IMR-90 (cell line): ENCODE measurements around the gene DGKE. TPM values are rescaled to one million over a fixed set of nuclear protein-coding genes. Genes with fewer than 3 reads are reported as not detected.
A peak's percentile ranks its signal among the peaks of the same experiment; 100 is the strongest.

Experiments
- ATAC-seq: fragments of 200-7000 bp; cut with Tn5 transposase; 2 replicates; pipeline ENCODE4 v1.9.1; 2020; ENCODE audit warnings: low read depth, mild to moderate bottlenecking, moderate library complexity
- BruUV-seq: library from RNA; stranded (reverse); fragments of 400-500 nt; replicated peaks from 2 replicates; lab custom pipeline; 2021; lab: Mats Ljungman, UMichigan
- CTCF ChIA-PET: fragments of 300-600 bp; formaldehyde crosslinking; extraction: SDS; loops from one replicate; lab custom pipeline; 2021; ENCODE audit warnings: antibody characterized with exemption; lab: Yijun Ruan, JAX
- POLR2A ChIA-PET: fragments of 300-600 bp; sonication (Branson Sonifier 250); formaldehyde crosslinking; loops from one replicate; lab custom pipeline; 2022; ENCODE audit warnings: antibody characterized with exemption; ENCODE audit not compliant: unreplicated experiment; lab: Charles Lee
- DNase-seq: peaks from one replicate; pipeline ENCODE4 v3.0.0; 2013
- H2AFZ ChIP-seq: replicated peaks from 2 replicates; pipeline ENCODE3; 2013; ENCODE audit warnings: low read length, mild to moderate bottlenecking; ENCODE audit not compliant: poor library complexity
- H2AK5ac ChIP-seq: 2 replicates; pipeline ENCODE4 v1.6.1; 2013; ENCODE audit warnings: low read depth, low read length, inconsistent platforms
- H2AK9ac ChIP-seq: replicated peaks from 2 replicates; pipeline ENCODE3; 2013; ENCODE audit warnings: mild to moderate bottlenecking, low read depth, low read length, moderate library complexity; ENCODE audit not compliant: poor library complexity
- H2BK120ac ChIP-seq: 2 replicates; pipeline ENCODE4 v1.6.1; 2013; ENCODE audit warnings: low read depth, low read length, inconsistent platforms
- H2BK15ac ChIP-seq: 3 replicates; pipeline ENCODE4 v1.6.1; 2013; ENCODE audit warnings: low read depth, low read length, inconsistent platforms
- H2BK20ac ChIP-seq: 2 replicates; pipeline ENCODE4 v1.6.1; 2013; ENCODE audit warnings: low read depth, mild to moderate bottlenecking, inconsistent platforms, low read length, moderate library complexity
- H2BK5ac ChIP-seq: 2 replicates; pipeline ENCODE4 v1.6.1; 2013; ENCODE audit warnings: mild to moderate bottlenecking, low read depth, low read length, inconsistent platforms; ENCODE audit not compliant: poor library complexity, severe bottlenecking
- H3K14ac ChIP-seq: replicated peaks from 2 replicates; pipeline ENCODE4 v1.6.1; 2013; ENCODE audit warnings: low read depth, low read length, inconsistent platforms
- H3K18ac ChIP-seq: 2 replicates; pipeline ENCODE4 v1.6.1; 2013; ENCODE audit warnings: low read depth, low read length, control low read depth
- H3K23ac ChIP-seq: 2 replicates; pipeline ENCODE4 v1.6.1; 2013; ENCODE audit warnings: low read depth, low read length, inconsistent platforms
- H3K27ac ChIP-seq: 2 replicates; pipeline ENCODE4 v1.5.1; 2013; ENCODE audit warnings: mild to moderate bottlenecking, control low read depth, low read length; ENCODE audit not compliant: insufficient read depth
- H3K27me3 ChIP-seq: 2 replicates; pipeline ENCODE4 v1.6.1; 2013; ENCODE audit warnings: low read length; ENCODE audit not compliant: control insufficient read depth, insufficient read depth
- H3K36me3 ChIP-seq: 2 replicates; pipeline ENCODE4 v1.6.1; 2013; ENCODE audit warnings: low read length, mixed read lengths; ENCODE audit not compliant: control insufficient read depth, insufficient read depth
- H3K4ac ChIP-seq: 2 replicates; pipeline ENCODE4 v1.6.1; 2013; ENCODE audit warnings: low read depth, low read length, inconsistent platforms
- H3K4me1 ChIP-seq: 2 replicates; pipeline ENCODE4 v1.6.1; 2013; ENCODE audit warnings: low read length, mixed read lengths; ENCODE audit not compliant: control insufficient read depth, insufficient read depth
- H3K4me2 ChIP-seq: 2 replicates; pipeline ENCODE4 v1.6.1; 2013; ENCODE audit warnings: low read depth, mild to moderate bottlenecking, control low read depth, low read length, moderate library complexity
- H3K4me3 ChIP-seq: 2 replicates; pipeline ENCODE4 v1.5.1; 2013; ENCODE audit warnings: low read depth, mild to moderate bottlenecking, control low read depth, low read length, moderate library complexity; ENCODE audit not compliant: insufficient read depth
- H3K56ac ChIP-seq: 2 replicates; pipeline ENCODE4 v1.6.1; 2013; ENCODE audit warnings: low read length, inconsistent platforms; ENCODE audit not compliant: insufficient read depth; ENCODE audit errors: extremely low read depth
- H3K79me1 ChIP-seq, 2 experiments: 2 replicates each; pipeline ENCODE4 v1.6.1; 2013; ENCODE audit warnings: low read length in 2 of 2, inconsistent platforms in 1 of 2, low read depth in 1 of 2
- H3K9ac ChIP-seq: 2 replicates; pipeline ENCODE4 v1.6.1; 2013; ENCODE audit warnings: low read depth, low read length, control low read depth
- H3K9me1 ChIP-seq: 2 replicates; pipeline ENCODE4 v1.6.1; 2013; ENCODE audit warnings: low read length, inconsistent platforms; ENCODE audit not compliant: insufficient read depth
- H3K9me3 ChIP-seq: 2 replicates; pipeline ENCODE4 v1.6.1; 2013; ENCODE audit warnings: low read length; ENCODE audit not compliant: control insufficient read depth, insufficient read depth
- H4K20me1 ChIP-seq: 2 replicates; pipeline ENCODE4 v1.6.1; 2013; ENCODE audit warnings: low read length, inconsistent platforms; ENCODE audit not compliant: insufficient read depth
- H4K5ac ChIP-seq: 2 replicates; pipeline ENCODE4 v1.6.1; 2013; ENCODE audit warnings: mild to moderate bottlenecking, low read depth, low read length, control low read depth
- H4K8ac ChIP-seq, 2 experiments: 2 replicates each; pipeline ENCODE4 v1.6.1; 2013; ENCODE audit warnings: low read depth in 2 of 2, low read length in 2 of 2, control low read depth in 1 of 2, inconsistent platforms in 1 of 2
- H4K91ac ChIP-seq: 2 replicates; pipeline ENCODE4 v1.6.1; 2013; ENCODE audit warnings: low read depth, low read length, inconsistent platforms; ENCODE audit not compliant: insufficient read depth
- MAFK ChIP-seq: IDR thresholded peaks from 2 replicates; pipeline ENCODE4 v1.6.1; 2012; ENCODE audit warnings: low read depth, low read length, improper control_type of control experiment
- RAD21 ChIP-seq: IDR thresholded peaks from 2 replicates; pipeline ENCODE4 v1.6.1; 2012; ENCODE audit warnings: low read length, improper control_type of control experiment
- RFX5 ChIP-seq: IDR thresholded peaks from 2 replicates; pipeline ENCODE4 v1.8.0; 2012; ENCODE audit warnings: low read depth, mild to moderate bottlenecking, low read length, moderate library complexity
- WGBS, 2 experiments: methylation state at CpG; one replicate each; pipeline versions ENCODE4 v1.1.5 to v1.1.7; 2013; ENCODE audit warnings: missing lambda C conversion rate in 2 of 2; ENCODE audit not compliant: insufficient read length in 1 of 2; ENCODE audit errors: extremely low coverage in 2 of 2; 5-methylcytosine and 5-hydroxymethylcytosine counted together
- dilution Hi-C: fragments of 300-500 bp; cut with HindIII; formaldehyde crosslinking; loops from one replicate; pipeline ENCODE4 v1.14.3; 2018; ENCODE audit warnings: low sequenced_read_pairs; ENCODE audit not compliant: unreplicated experiment
- in situ Hi-C: fragments of 300-500 bp; cut with MboI; formaldehyde crosslinking; loops from 3 replicates; pipeline ENCODE4 v1.14.3; 2019; ENCODE audit warnings: low sequenced_read_pairs, inconsistent platforms, mixed read lengths
- intact Hi-C: fragments of 100-400 bp; cut with micrococcal nuclease; formaldehyde crosslinking; loops from 2 replicates; pipeline ENCODE4 v1.10.0; 2022
- polyA plus RNA-seq, 3 experiments: library from polyadenylated mRNA; depleted of rRNA; stranded (reverse); fragments of >200 nt; gene quantifications; 2 replicates each; pipeline ENCODE4 v1.2.3, GENCODE V29; 2012; ENCODE audit warnings: low replicate concordance in 1 of 3
- total RNA-seq: library from RNA; depleted of rRNA; stranded (reverse); fragments of >200 nt; gene quantifications from 2 replicates; pipeline ENCODE4 v1.2.3, GENCODE V29; 2012

DGKE gene
- total and polyA plus RNA-seq, 2 of the 4 experiments (the other 2 are of a cell fraction): 3.9 to 5.0 TPM

GRCh38 chr17:56896968-56897359 lies 63.0 kb downstream of the DGKE start (continued):
- no peak for TF ChIP-seq RFX5

- H3K4me2 ChIP-seq: no peak overlapping the region
- no peak overlapping the region for H2BK15ac ChIP-seq
- peaks cover 5% of the 10 kb centered on the region; the same call in 1 of the 2 replicates for H3K4me1 ChIP-seq
- H3K23ac ChIP-seq: no peak overlapping the region
- ChIA-PET CTCF (no interaction called here), POLR2A (no interaction called here)
- no peak overlapping the region for H2BK5ac ChIP-seq
- no peak overlapping the region for H4K5ac ChIP-seq
- no TSS peak for BruUV-seq
- dilution Hi-C loops: no loop called here
- ATAC-seq: no peak
- H3K4ac ChIP-seq: no peak overlapping the region
- H3K79me1 ChIP-seq: peaks cover 21 to 29% of the 10 kb centered on the region in 2 experiments
- no peak overlapping the region for H2AK9ac ChIP-seq
- no peak for TF ChIP-seq RAD21
- peak; percentile 59 for TF ChIP-seq MAFK
- H3K27ac ChIP-seq: no peak overlapping the region
- H4K91ac ChIP-seq: no peak overlapping the region
- no peaks in the 10 kb centered on the region for H3K9me3 ChIP-seq
- H3K9me1 ChIP-seq: peaks cover 21% of the 10 kb centered on the region
- H3K36me3 ChIP-seq: peaks cover 72% of the 10 kb centered on the region
- DNase-seq: no peak
- no peaks in the 10 kb centered on the region for H3K27me3 ChIP-seq
- no peak overlapping the region for H3K18ac ChIP-seq
- no peak overlapping the region for H3K9ac ChIP-seq
- H3K4me3 ChIP-seq: no peak overlapping the region
- 96% methylated on average over 6 of the region's 14 CpGs; no CpG with 5 or more reads in 1 of the 2 experiments for WGBS, 2 experiments
- H4K8ac ChIP-seq: no peak overlapping the region
- H2BK120ac ChIP-seq: no peak overlapping the region
- H4K20me1 ChIP-seq: 0 out of 2 replicates have a peak, but pooled peaks cover 3% of the 10 kb centered on the region
- no peak overlapping the region for H2AFZ ChIP-seq
- H3K56ac ChIP-seq: no peak overlapping the region
- intact Hi-C loops: no loop called here
- no peak overlapping the region for H3K14ac ChIP-seq
- no peak overlapping the region for H2AK5ac ChIP-seq
- in situ Hi-C loops: no loop called here
- H2BK20ac ChIP-seq: no peak overlapping the region
These were observed 63.9 kb downstream of the DGKE start for GRCh38 chr17:56897646-56898424.
